CD4-positive, alpha-beta T cell (primary cell): Measurements from ENCODE around the gene SAXO1. TPM values are rescaled to one million over a fixed set of nuclear protein-coding genes. Genes with fewer than 3 reads are reported as not detected.

ENCODE experiments used
- ATAC-seq: fragments of 200-7000 bp; cut with Tn5 transposase; one replicate; pipeline ENCODE4 v1.10.0; 2022; ENCODE audit warnings: mild to moderate bottlenecking; ENCODE audit not compliant: poor library complexity
- CTCF ChIA-PET: fragments of 350-600 bp; sonication (Branson Sonifier 250); formaldehyde crosslinking; loops from one replicate; lab custom pipeline; 2021; ENCODE audit warnings: antibody characterized with exemption, inconsistent platforms; lab: Charles Lee
- POLR2A ChIA-PET: fragments of 350-600 bp; sonication (Branson Sonifier 250); formaldehyde crosslinking; loops from one replicate; lab custom pipeline; 2021; ENCODE audit warnings: antibody characterized with exemption, inconsistent platforms; lab: Charles Lee
- DNase-seq, 14 experiments: peaks; one replicate each; pipeline ENCODE4 v3.0.0-alpha.2; 2013 to 2020; ENCODE audit warnings: mixed read lengths in 2 of 14
- H3K27ac ChIP-seq, 2 donors: one replicate each; pipeline versions ENCODE4 v1.5.1 to v1.7.0; 2013; ENCODE audit warnings: low read length in 2 of 2, low read depth in 1 of 2, mild to moderate bottlenecking in 1 of 2
- H3K27me3 ChIP-seq, 2 experiments: 1 replicate in 1 of 2; 2 replicates in 1 of 2; pipeline versions ENCODE4 v1.6.1 to v1.7.0; 2013; ENCODE audit warnings: low read length in 2 of 2, control low read depth in 1 of 2, mild to moderate bottlenecking in 1 of 2, moderate library complexity in 1 of 2; ENCODE audit not compliant: insufficient read depth in 2 of 2, control insufficient read depth in 1 of 2
- H3K36me3 ChIP-seq: one replicate; pipeline ENCODE4 v1.6.1; 2013; ENCODE audit warnings: low read length, control low read depth; ENCODE audit not compliant: insufficient read depth
- H3K4me1 ChIP-seq: one replicate; pipeline ENCODE4 v1.6.1; 2013; ENCODE audit warnings: low read length, control low read depth; ENCODE audit not compliant: insufficient read depth
- H3K4me3 ChIP-seq: one replicate; pipeline ENCODE4 v1.5.1; 2013; ENCODE audit warnings: mild to moderate bottlenecking, low read length, moderate library complexity
- H3K9me3 ChIP-seq, 2 experiments: 1 replicate in 1 of 2; 2 replicates in 1 of 2; pipeline versions ENCODE4 v1.6.1 to v1.7.0; 2013; ENCODE audit warnings: low read length in 2 of 2, mild to moderate bottlenecking in 2 of 2, control low read depth in 1 of 2, moderate library complexity in 1 of 2; ENCODE audit not compliant: control insufficient read depth in 1 of 2, insufficient read depth in 1 of 2
- H3K27ac Mint-ChIP-seq: one replicate; pipeline ENCODE4 v1.8.0; 2020; ENCODE audit warnings: mixed read lengths
- H3K27me3 Mint-ChIP-seq: one replicate; pipeline ENCODE4 v1.8.0; 2021; ENCODE audit warnings: mixed read lengths
- H3K36me3 Mint-ChIP-seq: one replicate; pipeline ENCODE4 v1.8.0; 2021; ENCODE audit warnings: low read depth, mixed read lengths
- H3K4me1 Mint-ChIP-seq: one replicate; pipeline ENCODE4 v1.8.0; 2021; ENCODE audit warnings: low read depth, mixed read lengths
- H3K4me3 Mint-ChIP-seq: one replicate; pipeline ENCODE4 v1.8.0; 2020; ENCODE audit warnings: mild to moderate bottlenecking, mixed read lengths
- H3K9me3 Mint-ChIP-seq: one replicate; pipeline ENCODE4 v1.8.0; 2020; ENCODE audit warnings: mixed read lengths
- intact Hi-C, 2 experiments: fragments of 100-400 bp; cut with DNase I in 1 of 2; cut with micrococcal nuclease in 1 of 2; formaldehyde crosslinking; loops; one replicate each; pipeline versions ENCODE4 v1.15.1 to v1.9.0; 2023 to 2025; cut with DNase I, micrococcal nuclease
- total RNA-seq, 174 experiments: library from RNA in 2 of 174; stranded (reverse) in 2 of 174; gene quantifications; one replicate each; pipeline ENCODE4 v1.2.3 and lab custom pipeline; 2021 to 2026
- TF ChIP-seq, protein P1 (sequence below): fragments of 200-600 bp; IDR thresholded peaks from one replicate; pipeline ENCODE4 v1.8.0; 2022; ENCODE audit warnings: antibody characterized with exemption, mild to moderate bottlenecking

The SAXO1 gene
- total RNA-seq, 2 experiments from 2014 or later, result 0.19 to 0.34 TPM

DNA sequence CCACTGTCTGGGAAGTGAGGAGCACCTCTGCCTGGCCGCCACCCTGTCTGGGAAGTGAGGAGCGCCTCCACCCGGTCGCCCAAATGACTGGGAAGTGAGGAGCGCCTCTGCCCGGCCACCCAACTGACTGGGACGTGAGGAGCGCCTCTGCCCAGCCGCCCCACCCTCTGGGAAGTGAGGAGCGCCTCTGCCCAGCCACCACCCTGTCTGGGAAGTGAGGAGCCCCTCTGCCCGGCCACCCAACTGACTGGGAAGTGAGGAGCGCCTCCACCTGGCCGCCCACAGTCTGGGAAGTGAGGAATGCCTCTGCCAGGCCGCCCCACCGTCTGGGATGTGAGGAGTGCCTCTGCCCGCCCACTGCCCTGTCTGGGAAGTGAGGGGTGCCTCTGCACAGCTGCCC lies 32.9 kb downstream of the SAXO1 start:
- H3K4me1 ChIP-seq, result no peaks in the 10 kb centered on the region
- ATAC-seq (no peak), DNase-seq (no peak)
- H3K4me1 Mint-ChIP-seq, result no peaks in the 10 kb centered on the region
- POLR2A ChIA-PET, result no interaction called here
- no peak overlapping the region for H3K4me3 Mint-ChIP-seq
- TF ChIP-seq, protein P1, sequence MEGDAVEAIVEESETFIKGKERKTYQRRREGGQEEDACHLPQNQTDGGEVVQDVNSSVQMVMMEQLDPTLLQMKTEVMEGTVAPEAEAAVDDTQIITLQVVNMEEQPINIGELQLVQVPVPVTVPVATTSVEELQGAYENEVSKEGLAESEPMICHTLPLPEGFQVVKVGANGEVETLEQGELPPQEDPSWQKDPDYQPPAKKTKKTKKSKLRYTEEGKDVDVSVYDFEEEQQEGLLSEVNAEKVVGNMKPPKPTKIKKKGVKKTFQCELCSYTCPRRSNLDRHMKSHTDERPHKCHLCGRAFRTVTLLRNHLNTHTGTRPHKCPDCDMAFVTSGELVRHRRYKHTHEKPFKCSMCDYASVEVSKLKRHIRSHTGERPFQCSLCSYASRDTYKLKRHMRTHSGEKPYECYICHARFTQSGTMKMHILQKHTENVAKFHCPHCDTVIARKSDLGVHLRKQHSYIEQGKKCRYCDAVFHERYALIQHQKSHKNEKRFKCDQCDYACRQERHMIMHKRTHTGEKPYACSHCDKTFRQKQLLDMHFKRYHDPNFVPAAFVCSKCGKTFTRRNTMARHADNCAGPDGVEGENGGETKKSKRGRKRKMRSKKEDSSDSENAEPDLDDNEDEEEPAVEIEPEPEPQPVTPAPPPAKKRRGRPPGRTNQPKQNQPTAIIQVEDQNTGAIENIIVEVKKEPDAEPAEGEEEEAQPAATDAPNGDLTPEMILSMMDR, result no peak
- CTCF ChIA-PET, result no interaction called here
- peaks cover 8% of the 10 kb centered on the region for H3K9me3 Mint-ChIP-seq
- H3K27me3 ChIP-seq, result no peaks in the 10 kb centered on the region
- no peak overlapping the region for H3K27ac ChIP-seq
- H3K9me3 ChIP-seq, result peaks cover 0 to 18% of the 10 kb centered on the region in 2 experiments
- no peak overlapping the region for H3K27ac Mint-ChIP-seq
- no peaks in the 10 kb centered on the region for H3K36me3 Mint-ChIP-seq
- intact Hi-C loops, result no loop called here
- H3K27me3 Mint-ChIP-seq, result peaks cover 16% of the 10 kb centered on the region
- no peak overlapping the region for H3K4me3 ChIP-seq
- H3K36me3 ChIP-seq, result no peaks in the 10 kb centered on the region

DNA sequence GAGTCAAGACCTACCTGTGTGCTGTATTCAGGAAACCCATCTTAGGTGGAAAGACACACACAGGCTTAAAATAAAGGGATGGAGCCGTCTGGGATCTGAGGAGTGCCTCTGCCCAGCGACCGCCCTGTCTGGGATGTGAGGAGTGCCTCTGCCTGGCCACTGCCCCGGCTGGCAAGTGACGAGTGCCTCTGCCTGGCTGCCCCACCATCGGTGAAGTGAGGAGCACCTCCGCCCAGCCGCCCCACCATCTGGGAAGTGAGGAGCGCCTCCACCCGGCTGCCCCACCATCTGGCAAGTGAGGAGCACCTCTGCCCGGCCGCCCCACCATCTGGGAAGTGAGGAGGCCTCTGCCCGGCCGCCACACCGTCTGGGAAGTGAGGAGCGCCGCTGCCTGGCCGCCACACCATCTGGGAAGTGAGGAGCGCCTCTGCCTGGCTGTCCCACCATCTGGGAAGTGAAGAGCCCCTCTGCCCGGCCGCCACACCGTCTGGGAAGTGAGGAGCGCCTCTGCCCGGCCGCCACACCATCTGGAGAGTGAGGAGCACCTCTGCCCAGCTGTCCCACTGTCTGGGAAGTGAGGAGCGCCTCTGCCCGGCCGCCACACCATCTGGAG lies 33.7 kb downstream of the SAXO1 start:
- H3K4me3 ChIP-seq, result no peak overlapping the region
- H3K27ac ChIP-seq, result no peak overlapping the region
- H3K9me3 ChIP-seq, result peaks cover 0 to 15% of the 10 kb centered on the region in 2 experiments
- no peaks in the 10 kb centered on the region for H3K36me3 Mint-ChIP-seq
- H3K36me3 ChIP-seq, result no peaks in the 10 kb centered on the region
- no peaks in the 10 kb centered on the region for H3K4me1 ChIP-seq
- ChIA-PET POLR2A (no interaction called here), CTCF (no interaction called here)
- no peak for ATAC-seq
- TF ChIP-seq, protein P1, result no peak
- H3K4me3 Mint-ChIP-seq, result no peak overlapping the region
- H3K27me3 ChIP-seq, result no peaks in the 10 kb centered on the region
- peaks cover 8% of the 10 kb centered on the region for H3K9me3 Mint-ChIP-seq
- no peak overlapping the region for H3K27ac Mint-ChIP-seq
- H3K27me3 Mint-ChIP-seq, result peaks cover 16% of the 10 kb centered on the region
- no peaks in the 10 kb centered on the region for H3K4me1 Mint-ChIP-seq
- no peak for DNase-seq
- intact Hi-C loops, result no loop called here

DNA sequence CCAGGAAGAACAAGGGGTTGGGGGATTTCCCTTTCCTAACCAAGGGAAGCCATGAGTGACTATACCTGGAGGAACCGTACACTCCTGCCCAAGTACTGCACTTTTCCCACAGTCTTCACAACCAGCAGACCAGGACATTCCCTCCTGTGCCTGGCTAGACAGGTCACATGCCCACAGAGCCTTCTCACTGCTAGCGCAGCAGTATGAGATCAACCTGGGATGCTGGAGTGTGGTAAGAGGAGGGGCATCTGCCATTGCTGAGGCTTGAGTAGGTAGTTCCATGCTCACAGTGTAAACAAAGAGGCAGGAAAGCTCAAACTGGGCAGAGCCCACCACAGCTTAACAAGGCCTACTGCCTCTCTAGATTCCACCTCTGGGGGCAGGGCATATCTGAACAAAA lies 35.9 kb downstream of the SAXO1 start:
- Histone ChIP-seq H3K9me3 (peaks cover 0 to 15% of the 10 kb centered on the region in 2 experiments), H3K4me1 (no peaks in the 10 kb centered on the region), H3K4me3 (no peak overlapping the region), H3K27ac (no peak overlapping the region), H3K36me3 (no peaks in the 10 kb centered on the region), H3K27me3 (no peaks in the 10 kb centered on the region)
- ChIA-PET POLR2A (no interaction called here), CTCF (no interaction called here)
- intact Hi-C loops, result no loop called here
- no peaks in the 10 kb centered on the region for H3K36me3 Mint-ChIP-seq
- ATAC-seq (no peak), DNase-seq (no peak)
- H3K9me3 Mint-ChIP-seq, result peaks cover 8% of the 10 kb centered on the region
- no peak overlapping the region for H3K27ac Mint-ChIP-seq
- TF ChIP-seq, protein P1, result no peak
- no peaks in the 10 kb centered on the region for H3K4me1 Mint-ChIP-seq
- H3K27me3 Mint-ChIP-seq, result peaks cover 16% of the 10 kb centered on the region
- H3K4me3 Mint-ChIP-seq, result no peak overlapping the region
